Left lung (tissue), 10 donors: ENCODE measurements around the gene TENM4. TPM values are rescaled to one million over a fixed set of nuclear protein-coding genes. Genes with fewer than 3 reads are reported as not detected.
A peak's percentile ranks its signal among the peaks of the same experiment; 100 is the strongest.

ENCODE experiments used
- ATAC-seq: fragments of 200-7000 bp; cut with Tn5 transposase; one replicate; pipeline ENCODE4 v1.9.1; 2020; ENCODE audit warnings: moderate library complexity
- DNase-seq, 4 donors: peaks; one replicate each; pipeline ENCODE4 v3.0.0-alpha.2; 2013 to 2020
- H3K27ac ChIP-seq, 2 donors: fragments of 200-600 bp; sonication (generic) in 1 of 2; one replicate each; pipeline versions ENCODE4 v1.5.0 to v1.8.0; 2020 to 2021
- H3K27me3 ChIP-seq, 2 donors: fragments of 200-600 bp; sonication (generic) in 1 of 2; one replicate each; pipeline versions ENCODE4 v1.5.0 to v1.8.0; 2020 to 2021
- H3K36me3 ChIP-seq, 2 donors: fragments of 200-600 bp; sonication (generic) in 1 of 2; one replicate each; pipeline versions ENCODE4 v1.5.0 to v1.8.0; 2020 to 2021
- H3K4me1 ChIP-seq, 2 donors: fragments of 200-600 bp; one replicate each; pipeline ENCODE4 v1.8.0; 2021
- H3K4me3 ChIP-seq, 2 donors: fragments of 200-600 bp; sonication (generic) in 1 of 2; one replicate each; pipeline versions ENCODE4 v1.5.0 to v1.8.0; 2020 to 2021; ENCODE audit warnings: mild to moderate bottlenecking in 1 of 2
- H3K9me3 ChIP-seq, 2 donors: fragments of 200-600 bp; sonication (generic) in 1 of 2; one replicate each; pipeline versions ENCODE4 v1.5.0 to v1.8.0; 2020 to 2021
- intact Hi-C, 2 donors: fragments of 100-400 bp; cut with DNase I; formaldehyde crosslinking; loops; one replicate each; pipeline versions ENCODE4 v1.11.2 to v1.14.2; 2022
- polyA plus RNA-seq, 6 donors: library from polyadenylated mRNA; unstranded; fragments of 120-200 nt; gene quantifications; one replicate each; pipeline ENCODE4 v1.2.1, GENCODE V29; 2013; ENCODE audit not compliant: insufficient read length in 6 of 6
- total RNA-seq, 2 donors: library from RNA; stranded (reverse); fragmentation: NEBNext Ultra II Directional; extraction: Animal tissue kit (Norgen Biotek cat#: 25700); gene quantifications; one replicate each; pipeline ENCODE4 v1.2.1, GENCODE V29; 2021
- TF ChIP-seq, protein P1 (sequence below), 2 donors: fragments of 200-600 bp; sonication (generic) in 1 of 2; IDR thresholded peaks; one replicate each; pipeline versions ENCODE4 v1.5.0 to v1.8.0; 2021; ENCODE audit warnings: antibody characterized with exemption in 2 of 2
- donor health status: DM: no; HTN: yes; CAD: no.
- donor health status: DM: no; HTN: no; CAD: no.

Gene TENM4
- total and polyA plus RNA-seq, 8 donors: 3.4 to 7.1 (median 5.2) TPM

DNA sequence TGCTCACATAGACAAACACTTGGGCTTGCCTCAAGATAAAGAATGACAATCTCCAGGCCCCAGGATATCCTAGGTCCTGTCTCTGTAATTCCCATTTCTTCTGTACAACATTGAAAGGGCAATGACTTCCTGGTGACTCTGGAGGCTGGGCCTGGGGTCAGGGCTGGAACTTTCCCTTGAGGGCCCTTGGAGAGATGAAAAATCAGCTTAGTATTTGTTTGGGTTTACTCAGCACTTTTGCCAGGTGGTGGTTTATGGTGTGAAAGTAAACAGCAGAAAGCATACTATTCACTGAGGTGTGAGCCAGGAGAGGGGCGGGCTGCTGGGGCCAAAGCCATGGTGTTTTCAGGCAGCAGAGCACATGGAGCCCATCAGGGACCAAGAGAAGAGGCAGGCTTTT, 651.5 kb downstream of the TENM4 start:
- peak overlapping the region in 1 of 2 donors; percentile 13 for H3K27ac ChIP-seq
- no peaks in the 10 kb centered on the region for H3K9me3 ChIP-seq
- intact Hi-C loops: no loop called here
- TF ChIP-seq, protein P1, sequence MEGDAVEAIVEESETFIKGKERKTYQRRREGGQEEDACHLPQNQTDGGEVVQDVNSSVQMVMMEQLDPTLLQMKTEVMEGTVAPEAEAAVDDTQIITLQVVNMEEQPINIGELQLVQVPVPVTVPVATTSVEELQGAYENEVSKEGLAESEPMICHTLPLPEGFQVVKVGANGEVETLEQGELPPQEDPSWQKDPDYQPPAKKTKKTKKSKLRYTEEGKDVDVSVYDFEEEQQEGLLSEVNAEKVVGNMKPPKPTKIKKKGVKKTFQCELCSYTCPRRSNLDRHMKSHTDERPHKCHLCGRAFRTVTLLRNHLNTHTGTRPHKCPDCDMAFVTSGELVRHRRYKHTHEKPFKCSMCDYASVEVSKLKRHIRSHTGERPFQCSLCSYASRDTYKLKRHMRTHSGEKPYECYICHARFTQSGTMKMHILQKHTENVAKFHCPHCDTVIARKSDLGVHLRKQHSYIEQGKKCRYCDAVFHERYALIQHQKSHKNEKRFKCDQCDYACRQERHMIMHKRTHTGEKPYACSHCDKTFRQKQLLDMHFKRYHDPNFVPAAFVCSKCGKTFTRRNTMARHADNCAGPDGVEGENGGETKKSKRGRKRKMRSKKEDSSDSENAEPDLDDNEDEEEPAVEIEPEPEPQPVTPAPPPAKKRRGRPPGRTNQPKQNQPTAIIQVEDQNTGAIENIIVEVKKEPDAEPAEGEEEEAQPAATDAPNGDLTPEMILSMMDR (IDR thresholded peaks at IDR 0.05): no peak
- H3K4me1 ChIP-seq: peaks cover 6 to 12% of the 10 kb centered on the region in 2 donors
- no peak for DNase-seq
- H3K36me3 ChIP-seq: no peaks in the 10 kb centered on the region
- peak; percentile 68 for ATAC-seq
- H3K4me3 ChIP-seq: no peak overlapping the region
- no peaks in the 10 kb centered on the region for H3K27me3 ChIP-seq

DNA sequence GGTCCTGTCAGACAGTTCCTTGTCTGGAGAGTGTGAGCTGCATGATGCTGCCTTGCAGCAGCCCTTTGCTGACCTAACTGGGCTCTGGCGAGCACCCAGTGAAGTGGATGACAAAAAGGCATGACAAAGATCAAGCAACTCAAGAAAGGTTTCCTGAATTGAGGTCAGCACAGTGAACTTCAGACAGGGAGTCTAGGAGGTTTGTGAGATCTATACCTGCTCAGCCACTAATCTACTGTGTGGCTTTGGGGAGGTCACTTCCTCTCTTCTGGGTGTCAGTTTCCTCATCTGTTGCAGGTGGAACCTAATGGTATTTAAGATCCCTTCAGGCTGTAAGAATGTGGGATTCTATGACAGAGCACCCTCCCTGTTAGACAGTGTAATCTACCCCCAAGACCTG, 652.3 kb downstream of the TENM4 start:
- DNase-seq (no peak), ATAC-seq (peak; percentile 21)
- Histone ChIP-seq H3K27ac (no peak overlapping the region), H3K27me3 (no peaks in the 10 kb centered on the region), H3K36me3 (no peaks in the 10 kb centered on the region), H3K4me1 (peaks cover 6 to 12% of the 10 kb centered on the region in 2 donors), H3K9me3 (no peaks in the 10 kb centered on the region), H3K4me3 (no peak overlapping the region)
- intact Hi-C loops: no loop called here
- TF ChIP-seq, protein P1 (IDR thresholded peaks at IDR 0.05): no peak

DNA sequence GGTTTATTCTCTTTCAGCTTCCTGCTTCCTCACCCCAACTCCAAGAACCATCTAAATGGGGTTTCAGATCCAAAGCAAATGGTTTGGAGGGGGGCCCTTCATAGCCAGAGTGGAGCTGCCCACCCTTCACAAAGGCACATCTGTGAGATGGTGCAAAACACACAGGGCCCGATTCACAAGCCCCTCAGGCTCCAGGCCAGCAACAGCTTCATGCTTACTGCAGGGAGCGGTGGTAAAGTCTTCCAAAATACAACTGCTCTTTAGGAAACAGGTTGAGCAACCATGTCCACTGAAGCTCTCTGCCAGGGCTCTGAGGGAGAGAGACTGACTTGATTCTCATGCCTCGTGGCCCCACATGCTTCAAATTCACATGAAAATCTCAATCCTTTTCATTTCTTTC, 653.1 kb downstream of the TENM4 start:
- intact Hi-C loops: no loop called here
- TF ChIP-seq, protein P1 (IDR thresholded peaks at IDR 0.05): no peak
- H3K4me1 ChIP-seq: peaks cover 6 to 12% of the 10 kb centered on the region in 2 donors
- no peak for ATAC-seq
- H3K27me3 ChIP-seq: no peaks in the 10 kb centered on the region
- H3K36me3 ChIP-seq: no peaks in the 10 kb centered on the region
- no peak for DNase-seq
- no peak overlapping the region for H3K4me3 ChIP-seq
- H3K27ac ChIP-seq: no peak overlapping the region
- no peaks in the 10 kb centered on the region for H3K9me3 ChIP-seq

DNA sequence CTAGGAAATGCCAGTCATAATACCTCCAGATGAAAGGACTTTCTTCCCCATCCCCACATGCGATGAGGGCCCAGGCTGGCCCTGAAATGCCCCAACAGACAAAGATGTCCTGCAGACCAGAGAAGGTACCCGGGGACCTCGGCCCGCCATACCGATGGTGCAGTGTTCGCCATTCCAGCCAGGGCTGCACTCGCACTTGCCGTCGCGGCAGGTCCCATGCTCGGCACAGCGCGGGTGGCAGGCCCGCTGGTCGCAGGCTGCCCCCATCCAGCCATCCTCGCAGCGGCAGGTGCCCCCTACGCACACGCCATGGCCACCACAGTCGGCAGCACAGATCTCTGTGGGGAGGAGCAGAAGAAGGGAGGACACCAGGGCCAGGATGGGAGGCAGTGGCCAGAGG, 654.1 kb downstream of the TENM4 start:
- H3K36me3 ChIP-seq: no peaks in the 10 kb centered on the region
- H3K4me3 ChIP-seq: no peak overlapping the region
- TF ChIP-seq, protein P1 (IDR thresholded peaks at IDR 0.05): no peak
- ATAC-seq (no peak), DNase-seq (peak in 1 of 4 donors; percentile 78)
- intact Hi-C loops: no loop called here
- H3K4me1 ChIP-seq: peaks cover 6 to 12% of the 10 kb centered on the region in 2 donors
- no peaks in the 10 kb centered on the region for H3K27me3 ChIP-seq
- no peaks in the 10 kb centered on the region for H3K9me3 ChIP-seq
- H3K27ac ChIP-seq: no peak overlapping the region

DNA sequence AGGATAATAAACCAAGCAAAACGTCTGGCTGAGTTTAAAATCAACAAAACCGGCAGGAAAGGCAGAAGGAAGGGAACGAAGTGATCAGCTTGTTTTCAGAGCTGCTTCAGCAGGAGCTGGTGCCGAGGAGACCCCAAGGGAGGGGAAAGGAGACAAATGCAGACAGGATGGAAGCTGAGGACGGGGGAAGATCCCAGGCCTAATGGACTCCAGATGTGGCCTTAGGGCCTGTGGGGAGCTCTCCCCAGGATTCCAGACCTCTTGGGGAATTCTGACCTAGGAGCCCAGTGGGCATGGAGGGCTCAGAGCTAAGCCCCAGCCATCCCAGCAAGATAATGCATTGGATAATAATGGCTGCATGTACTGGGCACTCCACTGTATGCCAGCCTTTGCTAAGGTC, 654.7 kb downstream of the TENM4 start:
- no peaks in the 10 kb centered on the region for H3K9me3 ChIP-seq
- H3K27me3 ChIP-seq: no peaks in the 10 kb centered on the region
- H3K27ac ChIP-seq: no peak overlapping the region
- peaks cover 6 to 12% of the 10 kb centered on the region in 2 donors for H3K4me1 ChIP-seq
- H3K4me3 ChIP-seq: no peak overlapping the region
- ATAC-seq (no peak), DNase-seq (no peak)
- TF ChIP-seq, protein P1 (IDR thresholded peaks at IDR 0.05): no peak
- intact Hi-C loops: no loop called here
- no peaks in the 10 kb centered on the region for H3K36me3 ChIP-seq
